ENCODE results near the gene LRCH1.

Gene LRCH1

GRCh38 chr13:46535002-46535401 is 18.0 kb upstream of the LRCH1 start:
- in situ Hi-C loops (cut with HindIII; ENCODE audit: low sequenced_read_pairs): no loop called here

DNA sequence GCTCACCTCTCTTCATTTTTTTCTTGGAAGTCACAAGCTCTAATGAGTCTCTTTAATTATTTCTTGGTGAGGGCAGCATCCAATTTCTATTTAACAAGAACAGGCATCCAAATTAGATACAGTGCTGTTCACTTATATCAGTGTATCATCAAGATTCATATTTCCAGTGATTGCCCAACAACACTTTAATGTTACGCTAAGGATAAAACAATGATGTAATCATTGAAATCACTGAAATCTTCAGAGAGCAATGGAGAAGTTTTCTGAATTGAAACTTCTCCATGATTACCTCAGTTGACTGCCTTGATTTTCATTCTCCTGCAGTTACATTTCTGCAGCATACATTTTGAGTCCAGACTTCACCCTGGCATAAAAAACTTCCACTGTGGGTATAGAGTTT is 17.1 kb upstream of the LRCH1 start:
- in situ Hi-C loops (cut with HindIII; ENCODE audit: low sequenced_read_pairs): no loop called here

DNA sequence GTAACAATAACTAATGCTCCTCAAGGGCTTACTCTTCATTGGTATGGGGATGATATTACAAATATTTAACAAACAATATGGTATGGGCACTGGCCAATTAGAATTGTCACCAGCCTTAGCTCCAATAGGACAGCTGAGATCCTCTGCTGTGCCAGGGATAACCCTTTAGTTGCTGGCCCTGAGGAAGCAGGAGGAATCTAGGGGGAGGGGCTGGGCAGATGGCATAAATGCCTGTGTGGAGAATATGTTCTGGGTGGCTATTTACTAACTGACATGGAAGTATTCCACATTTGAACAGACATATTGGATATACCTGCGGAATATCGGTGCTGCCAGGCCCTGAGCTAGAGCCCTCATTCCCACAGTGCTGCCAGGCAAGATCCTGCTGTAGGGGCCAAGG is 16.6 kb upstream of the LRCH1 start:
- in situ Hi-C loops (cut with HindIII; ENCODE audit: low sequenced_read_pairs): no loop called here

DNA sequence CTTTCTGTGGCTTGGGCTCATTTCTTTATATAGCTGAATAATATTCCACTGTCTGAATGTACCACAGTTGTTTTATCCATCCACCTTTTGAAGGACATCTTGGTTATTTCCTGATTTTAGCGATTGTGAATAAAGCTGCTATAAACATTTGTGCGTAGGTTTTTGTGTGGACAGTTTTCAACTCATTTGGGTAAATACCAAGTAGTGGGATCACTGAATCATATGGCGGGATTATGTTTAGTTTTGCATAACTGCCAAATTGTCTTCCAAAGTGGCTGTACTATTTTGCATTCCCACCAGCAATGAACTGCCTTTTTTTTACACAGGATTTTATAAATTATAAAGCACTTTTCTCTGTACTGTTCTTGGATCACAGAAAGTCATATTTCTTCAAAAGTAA is 13.7 kb upstream of the LRCH1 start:
- in situ Hi-C loops (cut with HindIII; ENCODE audit: low sequenced_read_pairs): no loop called here

DNA sequence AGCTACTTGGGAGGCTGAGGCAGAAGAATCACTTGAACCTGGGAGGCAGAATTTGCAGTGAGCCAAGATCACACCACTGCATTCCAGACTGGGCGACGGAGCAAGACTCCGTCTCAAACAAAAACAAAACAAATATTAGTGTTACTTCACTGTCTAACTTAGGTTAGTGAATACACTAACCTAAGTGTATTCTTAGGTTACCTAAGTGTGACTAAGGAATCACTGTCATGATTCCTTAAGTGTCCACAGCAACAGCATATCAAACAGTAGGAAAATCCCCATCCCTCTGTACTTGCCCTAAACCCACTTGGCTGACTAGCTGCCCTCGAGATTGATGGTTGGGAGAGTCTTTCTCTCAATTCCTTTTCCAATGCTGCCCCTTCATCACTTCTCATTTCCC is 11.8 kb upstream of the LRCH1 start:
- in situ Hi-C loops (cut with HindIII; ENCODE audit: low sequenced_read_pairs): no loop called here

DNA sequence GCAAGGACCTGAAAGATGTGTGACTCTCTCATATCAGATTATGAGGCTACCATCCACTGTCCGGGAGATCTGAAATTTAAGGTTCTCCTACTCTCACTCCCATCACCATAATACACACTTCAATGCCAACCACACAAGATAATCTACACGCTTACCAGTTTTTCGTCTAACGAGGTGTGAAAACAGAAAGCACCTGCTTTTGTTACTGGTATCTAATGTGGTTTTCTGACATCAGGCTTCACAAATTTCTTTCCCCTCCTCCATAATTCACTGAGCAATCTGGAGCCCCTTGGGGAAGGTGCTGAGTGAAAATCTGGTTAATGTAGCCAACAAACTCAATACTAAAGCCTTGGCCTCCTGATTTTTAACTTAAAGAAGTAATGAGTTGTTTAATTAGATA is 10.1 kb upstream of the LRCH1 start:
- in situ Hi-C loops (cut with HindIII; ENCODE audit: low sequenced_read_pairs): no loop called here

DNA sequence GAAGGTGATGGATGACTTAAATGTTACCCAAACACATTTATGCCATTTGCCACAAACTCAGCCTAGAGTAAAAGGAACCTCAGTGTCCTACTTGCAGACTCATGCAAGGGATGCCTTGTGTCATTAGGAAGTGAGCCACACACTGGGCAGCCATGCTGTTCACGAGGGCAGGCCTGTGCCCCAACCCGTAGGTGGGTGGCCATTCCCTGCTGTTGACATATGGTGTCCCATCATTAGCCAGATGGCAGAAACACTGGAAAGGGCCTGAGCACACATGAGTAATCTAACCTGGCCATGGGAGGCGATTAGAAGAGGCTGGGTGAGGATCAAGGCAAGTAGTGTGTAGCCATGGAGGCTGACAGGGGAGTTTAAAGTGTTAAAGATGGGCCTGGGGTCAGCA is 9.7 kb upstream of the LRCH1 start:
- in situ Hi-C loops (cut with HindIII; ENCODE audit: low sequenced_read_pairs): no loop called here

DNA sequence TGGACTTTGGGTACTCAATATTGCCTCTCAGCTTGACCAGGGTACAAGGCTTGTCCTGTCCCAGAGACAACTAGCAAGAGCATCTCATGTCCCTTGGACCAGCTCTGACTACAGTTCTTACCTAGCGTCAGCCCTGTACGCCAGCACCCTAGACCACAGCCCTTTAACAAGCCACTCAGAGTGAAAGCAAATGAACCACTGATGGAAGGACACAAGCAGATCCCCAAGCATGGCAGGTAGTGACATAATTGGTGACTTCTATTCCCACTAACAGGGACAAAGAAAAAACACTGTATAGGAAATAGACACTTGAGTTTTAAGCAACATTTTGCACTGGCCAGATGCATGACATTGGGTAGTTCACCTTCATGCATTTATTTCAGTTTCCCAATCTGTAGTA is 8.8 kb upstream of the LRCH1 start:
- in situ Hi-C loops (cut with HindIII; ENCODE audit: low sequenced_read_pairs): no loop called here

DNA sequence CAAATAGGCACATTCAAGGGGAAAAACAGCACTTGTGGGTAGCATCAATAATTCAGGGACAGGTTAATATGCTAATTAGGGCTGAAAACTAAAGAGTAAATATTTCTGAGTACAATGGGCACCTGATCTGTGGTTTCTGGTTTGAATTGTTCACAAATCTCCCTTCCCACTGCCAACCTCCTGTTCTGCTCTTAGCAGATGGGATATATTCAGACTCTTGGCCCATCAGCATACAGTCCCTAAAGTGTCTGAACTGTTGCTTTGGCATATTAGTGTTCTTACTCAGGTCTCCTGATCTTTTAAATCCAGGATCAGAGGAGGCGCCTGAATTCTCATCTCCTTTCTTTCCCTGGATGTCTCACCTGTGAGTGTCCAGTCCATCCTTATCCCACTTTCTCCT is 8.2 kb upstream of the LRCH1 start:
- in situ Hi-C loops (cut with HindIII; ENCODE audit: low sequenced_read_pairs): no loop called here

DNA sequence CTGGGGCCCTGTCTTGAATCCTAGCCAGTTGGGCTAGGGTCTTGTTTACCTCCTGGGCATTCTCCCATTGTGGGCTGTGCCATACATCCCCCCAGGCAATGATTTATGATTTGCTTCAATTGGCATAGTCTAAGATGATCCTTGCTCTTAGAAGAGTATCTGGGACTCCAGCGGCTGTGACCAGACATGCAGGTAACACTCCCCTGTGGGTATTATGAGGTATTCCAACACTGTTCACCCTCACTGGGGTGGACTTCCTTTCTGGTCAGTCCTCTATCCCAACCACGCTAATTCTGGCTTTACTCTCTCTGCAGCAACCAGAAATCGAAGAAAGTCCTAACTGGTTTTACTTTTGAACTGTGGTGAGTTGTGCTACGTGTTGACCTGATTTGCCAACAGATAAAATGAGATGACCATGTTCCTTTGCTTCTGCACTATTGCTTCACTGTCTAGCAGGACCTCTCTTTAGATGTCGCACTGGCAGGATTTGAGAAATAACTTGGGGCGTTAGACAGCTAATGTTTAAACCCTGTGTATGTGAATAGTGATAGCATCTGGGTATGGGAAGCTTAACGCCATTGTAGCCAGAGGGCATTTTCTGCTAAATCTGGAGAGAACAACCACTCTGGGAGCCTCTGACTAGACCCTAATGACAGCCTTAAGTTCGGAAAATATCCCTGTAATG is 6.7 kb upstream of the LRCH1 start:
- in situ Hi-C loops (cut with HindIII; ENCODE audit: low sequenced_read_pairs): no loop called here

- in situ Hi-C loops (cut with HindIII; ENCODE audit: low sequenced_read_pairs): no loop called here
Measured at GRCh38 chr13:46550822-46551221, 2.1 kb upstream of the LRCH1 start.

GRCh38 chr13:46551410-46552302 is 1.3 kb upstream of the LRCH1 start:
- in situ Hi-C loops (cut with HindIII; ENCODE audit: low sequenced_read_pairs): no loop called here

- in situ Hi-C loops (cut with HindIII; ENCODE audit: low sequenced_read_pairs): no loop called here
Measured at GRCh38 chr13:46552303-46552682, 677 bp upstream of the LRCH1 start.

- in situ Hi-C loops (cut with HindIII; ENCODE audit: low sequenced_read_pairs): no loop called here
Measured at GRCh38 chr13:46553521-46553885, 533 bp downstream of the LRCH1 start.

- in situ Hi-C loops (cut with HindIII; ENCODE audit: low sequenced_read_pairs): no loop called here
Measured at GRCh38 chr13:46553886-46554858, 1.2 kb downstream of the LRCH1 start.

DNA sequence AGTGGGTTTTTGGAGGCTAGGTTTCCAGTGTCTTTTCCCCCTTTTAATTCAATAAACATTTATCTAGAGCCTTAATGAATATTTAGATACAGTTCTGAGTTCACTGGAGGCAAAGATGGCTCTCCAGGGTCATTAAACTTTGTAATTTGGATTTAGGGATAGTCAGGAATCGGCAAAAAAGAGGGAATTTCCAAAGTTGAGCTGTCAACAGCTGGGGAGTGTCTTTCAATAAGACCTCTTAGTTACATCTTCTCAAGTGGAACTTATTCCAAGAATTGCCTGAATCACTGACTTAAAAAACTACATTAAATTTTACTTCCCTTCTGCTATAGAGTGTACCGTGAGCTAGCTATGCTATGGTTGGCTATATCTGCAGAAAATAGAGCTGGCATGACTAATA is 2.0 kb downstream of the LRCH1 start:
- in situ Hi-C loops (cut with HindIII; ENCODE audit: low sequenced_read_pairs): loop anchor here (5.0 kb wide), 2 partner anchors 77 to 107 kb away; no protein-coding TSS in a partner anchor

GRCh38 chr13:46555722-46556417 is 2.9 kb downstream of the LRCH1 start:
- in situ Hi-C loops (cut with HindIII; ENCODE audit: low sequenced_read_pairs): loop anchor here (5.0 kb wide), 2 partner anchors 76 to 106 kb away; no protein-coding TSS in a partner anchor

- in situ Hi-C loops (cut with HindIII; ENCODE audit: low sequenced_read_pairs): loop anchor here (5.0 kb wide), 2 partner anchors 76 to 106 kb away; no protein-coding TSS in a partner anchor
Measured at GRCh38 chr13:46556418-46556779, 3.4 kb downstream of the LRCH1 start.

GRCh38 chr13:46559272-46559805 is 6.4 kb downstream of the LRCH1 start:
- in situ Hi-C loops (cut with HindIII; ENCODE audit: low sequenced_read_pairs): loop anchor here (5.0 kb wide), 2 partner anchors 73 to 103 kb away; no protein-coding TSS in a partner anchor

- in situ Hi-C loops (cut with HindIII; ENCODE audit: low sequenced_read_pairs): no loop called here
Measured at GRCh38 chr13:46560778-46561177, 7.8 kb downstream of the LRCH1 start.

All from endothelial cell of hepatic sinusoid (primary cell).